Fibroblast of skin of abdomen (primary cell): ENCODE results near the gene SH3TC1.

Experiments
- DNase-seq: peaks from one replicate; pipeline ENCODE4 v3.0.0-alpha.2; 2013

SH3TC1 gene

DNA sequence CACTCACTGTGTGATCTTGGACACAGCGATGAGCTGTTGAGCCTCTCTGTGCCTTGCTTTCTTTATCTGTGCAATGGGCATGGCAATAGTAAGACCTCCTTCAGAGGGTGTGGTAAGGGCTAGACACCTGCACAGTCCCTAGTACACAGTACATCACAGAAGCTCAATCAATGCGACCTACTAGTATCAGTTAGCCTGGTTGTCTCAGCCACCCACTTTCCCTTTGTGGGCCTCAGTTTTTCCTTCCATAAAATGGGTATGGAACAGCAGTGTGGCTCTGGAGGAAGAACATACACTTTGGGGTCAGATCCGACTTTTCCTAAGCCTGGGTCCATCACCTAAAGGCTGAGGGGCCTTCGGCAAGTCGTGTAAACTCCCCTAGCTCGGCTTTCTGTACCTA lies 67.0 kb downstream of the SH3TC1 start:
- no peak for DNase-seq

DNA sequence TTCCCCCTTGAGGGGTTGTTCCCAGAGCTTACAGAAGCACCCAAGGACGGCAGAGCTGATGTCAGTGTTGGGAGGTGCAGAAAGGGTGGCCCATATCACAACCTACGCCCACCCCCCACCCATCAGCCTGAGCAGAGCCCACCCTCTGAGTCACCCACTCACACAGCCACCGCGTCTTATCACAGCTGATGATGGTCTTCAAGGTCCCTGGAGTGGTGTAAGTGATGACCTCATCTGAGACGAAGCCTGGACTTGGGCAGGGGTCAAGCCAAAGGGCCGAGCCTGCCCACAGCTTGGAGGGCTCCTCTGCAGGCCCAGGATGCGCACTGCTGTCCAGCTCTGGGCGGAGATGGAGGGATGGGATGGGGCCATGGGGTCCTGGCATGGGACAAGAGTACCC lies 67.4 kb downstream of the SH3TC1 start:
- DNase-seq, result no peak

GRCh38 chr4:8267077-8267476 lies 68.0 kb downstream of the SH3TC1 start:
- peak; percentile 54 for DNase-seq

DNA sequence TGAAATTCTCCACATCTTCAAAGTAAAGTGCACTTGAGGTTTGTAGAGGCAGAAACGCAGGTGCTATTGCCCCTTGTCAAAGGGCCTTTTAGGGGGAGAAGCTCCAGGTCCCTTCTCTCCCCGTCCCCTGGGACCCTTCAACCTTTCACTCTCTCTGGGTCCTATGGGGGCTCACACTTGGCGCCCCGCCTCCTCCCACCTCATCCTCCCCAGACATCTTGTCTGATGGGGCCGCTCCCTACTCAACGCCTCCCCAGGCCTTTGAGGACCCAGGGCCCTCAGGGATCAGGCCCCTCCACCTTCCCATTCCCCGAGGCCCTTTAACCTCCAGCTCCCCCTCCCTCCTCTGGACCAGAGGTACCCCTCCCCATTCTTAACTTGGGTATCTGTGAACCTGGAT lies 69.1 kb downstream of the SH3TC1 start:
- DNase-seq, result no peak

GRCh38 chr4:8268901-8269534 lies 69.9 kb downstream of the SH3TC1 start:
- no peak for DNase-seq

DNA sequence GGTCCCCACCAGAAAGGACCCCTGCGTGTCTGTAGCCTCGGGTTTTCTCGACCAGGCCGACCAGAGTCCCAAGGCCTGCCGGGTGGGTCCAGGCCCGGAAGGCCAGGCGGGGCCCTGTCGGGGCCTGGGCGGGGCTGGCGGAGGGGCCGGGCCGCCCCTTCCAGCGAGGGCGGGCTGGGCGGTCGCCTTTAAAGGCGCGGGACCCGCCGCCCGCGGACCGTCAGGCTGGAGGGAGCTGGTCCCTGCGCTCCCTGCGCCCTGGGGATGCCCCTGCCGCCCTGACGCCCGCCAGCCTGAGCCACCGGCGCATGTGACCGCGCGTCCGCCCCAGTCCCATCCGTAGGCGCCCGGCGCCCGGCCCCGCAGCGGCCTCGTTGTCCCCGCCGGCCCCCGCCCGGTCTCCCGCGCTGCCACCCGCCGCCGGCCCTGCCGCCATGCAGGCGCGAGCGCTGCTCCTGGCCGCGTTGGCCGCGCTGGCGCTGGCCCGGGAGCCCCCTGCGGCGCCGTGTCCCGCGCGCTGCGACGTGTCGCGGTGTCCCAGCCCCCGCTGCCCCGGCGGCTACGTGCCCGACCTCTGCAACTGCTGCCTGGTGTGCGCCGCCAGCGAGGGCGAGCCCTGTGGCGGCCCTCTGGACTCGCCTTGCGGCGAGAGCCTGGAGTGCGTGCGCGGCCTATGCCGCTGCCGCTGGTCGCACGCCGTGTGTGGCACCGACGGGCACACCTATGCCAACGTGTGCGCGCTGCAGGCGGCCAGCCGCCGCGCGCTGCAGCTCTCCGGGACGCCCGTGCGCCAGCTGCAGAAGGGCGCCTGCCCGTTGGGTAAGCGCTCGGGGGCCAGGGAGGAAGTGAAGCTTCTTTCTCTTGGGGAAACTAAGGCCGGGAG lies 70.7 kb downstream of the SH3TC1 start, which contains the start of gene HTRA3:
HTRA3 (plus strand) TSS at position 220 of the 883 bp plus-strand sequence; CDS start at position 435, 215 bp downstream.
- peak; percentile 62 for DNase-seq

DNA sequence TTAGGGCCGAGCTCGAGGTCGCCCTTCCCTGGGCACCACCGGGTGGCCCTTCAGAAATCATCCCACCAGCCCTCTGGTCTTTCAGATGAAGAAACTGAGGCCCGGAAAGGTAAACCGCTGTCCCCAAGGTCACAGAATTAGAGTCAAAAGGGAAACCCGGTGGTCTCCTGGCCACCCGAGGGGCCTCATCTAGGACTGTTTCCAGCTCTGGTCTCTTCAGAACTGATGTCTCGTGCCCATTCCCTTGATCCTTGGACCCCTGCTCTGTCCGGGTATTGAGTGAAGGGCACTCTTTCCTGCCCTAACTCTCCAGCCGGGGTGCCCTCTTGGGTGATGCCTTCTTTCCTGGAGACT lies 71.3 kb downstream of the SH3TC1 start:
- DNase-seq, result no peak

DNA sequence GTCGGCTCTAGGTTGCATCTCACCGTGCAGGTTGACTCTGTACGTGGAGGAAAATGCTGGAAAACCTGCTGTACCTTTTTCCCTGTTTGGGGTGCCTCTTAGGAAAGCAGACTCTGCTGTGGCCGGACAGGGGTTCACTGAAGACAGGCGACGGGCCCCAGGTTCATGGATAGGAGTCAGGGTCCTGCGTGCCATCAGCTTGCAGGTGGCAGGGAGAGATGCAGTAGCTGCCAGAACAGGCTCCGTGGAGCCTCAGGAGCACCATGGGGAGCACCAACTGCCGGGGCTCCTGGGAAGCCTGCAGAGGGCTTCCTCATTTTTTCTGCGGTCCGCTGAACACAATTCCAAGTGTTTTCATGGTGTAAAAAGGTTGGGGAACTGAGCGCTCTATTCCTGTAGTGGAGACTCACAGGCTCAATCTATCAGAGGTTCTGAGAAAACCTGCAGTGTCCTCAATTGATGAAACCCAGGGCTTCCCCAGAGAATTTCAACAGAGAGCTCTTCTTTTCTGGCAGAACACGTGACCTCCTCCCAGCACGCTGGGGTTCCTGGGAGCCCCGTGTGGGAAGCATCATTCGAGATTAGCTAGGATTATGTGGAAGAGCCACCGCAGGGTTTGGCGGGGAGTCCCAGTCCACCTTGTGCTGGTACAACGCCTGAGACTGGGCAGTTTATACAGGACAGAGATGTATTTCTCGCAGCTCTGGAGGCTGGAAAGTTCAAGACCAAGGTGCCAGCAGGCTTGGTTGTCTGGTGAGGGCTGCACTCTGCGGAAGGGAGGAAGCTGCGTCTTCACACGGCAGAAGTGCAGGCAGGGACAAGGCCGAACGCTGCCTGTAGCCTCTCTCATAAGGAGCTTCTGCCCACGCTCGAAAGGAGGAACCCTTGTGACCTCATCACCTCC lies 72.1 kb downstream of the SH3TC1 start:
- no peak for DNase-seq

DNA sequence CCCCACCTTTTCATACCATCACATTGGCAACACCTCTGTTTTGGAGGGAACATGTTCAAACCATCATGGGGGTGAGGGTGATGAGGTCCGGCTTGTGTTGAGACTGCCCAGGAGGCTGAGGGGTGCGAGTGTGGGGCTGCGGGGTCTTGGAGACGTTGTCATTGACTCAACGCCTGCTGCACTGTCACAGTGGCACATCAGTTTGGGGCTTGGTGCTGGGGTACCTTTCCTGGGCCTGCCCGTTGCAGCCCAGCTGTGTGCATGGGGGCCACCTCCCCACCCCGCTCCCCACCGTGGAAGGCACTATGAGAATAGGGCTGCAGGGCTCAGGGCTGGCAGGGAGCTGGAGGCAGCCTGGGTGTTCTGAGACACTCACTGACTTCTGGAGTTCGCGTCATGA lies 72.7 kb downstream of the SH3TC1 start:
- no peak for DNase-seq

- DNase-seq, result no peak
These were observed 73.7 kb downstream of the SH3TC1 start for GRCh38 chr4:8272472-8273428.

DNA sequence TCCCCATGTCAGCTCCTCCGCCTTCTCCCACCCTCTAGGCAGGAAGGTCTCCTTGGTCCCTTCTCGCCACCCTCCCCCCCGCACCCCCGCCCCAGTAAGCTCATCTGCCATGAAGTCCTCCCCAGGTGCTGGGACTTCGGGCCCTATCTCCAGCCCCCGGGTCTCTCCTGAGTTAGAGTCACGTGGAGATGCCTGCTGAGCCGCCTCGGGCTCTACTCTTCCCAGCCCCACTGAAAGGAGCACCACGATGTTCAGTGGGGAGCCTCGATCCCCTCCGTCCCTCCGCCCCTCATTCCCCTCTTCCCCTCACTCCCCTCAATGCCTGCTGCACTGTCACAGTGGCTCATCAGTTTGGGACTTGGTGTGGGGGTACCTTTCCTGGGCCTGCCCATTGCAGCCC lies 74.4 kb downstream of the SH3TC1 start:
- no peak for DNase-seq

- no peak for DNase-seq
These were observed 75.1 kb downstream of the SH3TC1 start for GRCh38 chr4:8274066-8274652.

GRCh38 chr4:8274765-8275547 lies 75.9 kb downstream of the SH3TC1 start:
- DNase-seq, result peak; percentile 94

DNA sequence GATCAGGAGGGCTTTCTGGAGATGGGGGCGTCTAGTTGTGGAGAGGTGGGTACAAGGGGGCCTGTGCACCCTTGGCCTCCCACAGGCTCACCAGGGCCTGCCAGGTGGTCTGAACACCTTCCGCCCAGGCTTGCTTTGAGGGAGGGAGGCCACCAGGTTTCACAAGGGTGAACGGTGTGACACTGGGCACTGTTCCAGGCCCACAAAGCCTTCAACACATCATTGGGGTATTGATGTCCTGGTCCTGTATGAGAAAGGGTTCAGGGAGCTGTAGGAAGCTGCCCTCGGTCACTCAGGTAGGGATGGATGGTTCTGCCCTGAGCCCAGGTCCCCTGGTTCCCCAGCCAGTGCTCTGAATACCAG lies 76.4 kb downstream of the SH3TC1 start:
- DNase-seq, result no peak

DNA sequence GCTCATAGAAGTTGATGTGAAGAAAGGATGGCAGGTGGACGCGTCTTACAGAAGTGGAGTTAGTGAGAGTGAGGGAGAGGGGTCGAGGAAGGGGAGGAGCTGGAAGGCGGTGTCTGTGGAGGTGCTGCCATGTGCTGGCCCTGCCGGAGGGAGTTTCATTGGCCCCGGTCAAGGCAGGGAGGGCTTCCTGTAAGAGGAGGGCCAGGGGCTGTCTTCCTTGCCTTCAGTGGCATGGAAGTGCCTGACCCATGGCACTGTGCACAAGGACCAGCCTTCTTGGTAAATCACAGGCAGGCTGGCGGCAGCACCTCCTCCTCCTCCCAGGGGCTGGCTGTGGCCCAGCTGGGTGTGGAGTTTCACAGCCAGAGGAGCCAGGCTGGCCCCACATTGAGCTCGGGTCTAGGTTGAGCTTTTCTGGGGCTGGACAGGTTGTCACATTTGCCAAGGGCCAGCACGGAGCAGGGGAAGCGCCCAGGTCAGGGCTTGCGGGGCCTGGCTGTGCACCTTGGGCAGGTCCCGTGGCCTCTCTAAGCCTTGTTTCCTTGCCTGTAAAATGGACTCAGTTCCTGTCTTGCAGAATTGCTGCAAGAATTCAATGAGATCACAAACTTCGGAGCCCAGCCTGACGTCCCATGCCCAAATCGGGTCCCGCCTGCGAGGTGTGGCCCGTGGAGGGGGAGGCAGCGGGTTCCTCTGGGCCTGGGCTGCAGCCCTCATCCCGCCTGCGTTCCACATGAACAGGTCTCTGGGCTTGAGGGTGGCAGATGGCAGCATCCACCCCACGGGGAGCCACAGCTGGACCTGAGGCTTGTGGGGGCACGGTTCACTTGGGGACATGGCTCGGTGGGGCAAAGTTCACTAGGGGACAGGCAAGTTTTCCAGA lies 77.5 kb downstream of the SH3TC1 start:
- DNase-seq, result peak; percentile 38

DNA sequence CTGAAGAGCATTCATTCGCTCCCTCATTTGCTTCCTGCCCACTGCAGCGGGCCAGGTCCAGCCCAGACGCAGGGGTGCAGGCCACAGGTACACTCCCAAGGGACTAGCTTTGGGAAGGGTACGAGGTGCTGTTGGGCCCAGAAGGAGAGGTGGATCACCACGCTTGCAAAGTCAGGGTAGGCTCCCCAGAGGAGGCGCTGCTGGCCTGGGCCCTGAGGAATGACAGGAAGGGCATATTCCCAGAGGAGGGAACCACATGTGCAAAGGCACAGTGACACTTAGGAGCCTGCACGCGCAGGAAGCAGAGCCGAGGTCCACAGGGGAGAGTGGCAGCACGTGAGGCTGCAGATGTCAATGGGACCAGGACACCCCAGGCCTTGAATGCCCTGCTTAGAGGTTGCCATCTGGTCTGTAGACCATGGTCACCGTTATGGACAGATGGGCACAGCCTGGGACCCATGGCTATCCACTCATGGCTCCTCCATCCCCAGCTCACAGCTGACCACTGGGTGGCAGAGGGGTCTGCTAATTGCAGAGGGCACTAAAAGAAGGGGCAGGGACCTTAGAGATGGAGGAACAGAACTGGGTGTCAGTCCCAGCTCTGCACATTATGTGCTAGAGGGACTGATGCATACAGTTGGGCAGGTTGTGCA lies 78.4 kb downstream of the SH3TC1 start:
- DNase-seq, result no peak

DNA sequence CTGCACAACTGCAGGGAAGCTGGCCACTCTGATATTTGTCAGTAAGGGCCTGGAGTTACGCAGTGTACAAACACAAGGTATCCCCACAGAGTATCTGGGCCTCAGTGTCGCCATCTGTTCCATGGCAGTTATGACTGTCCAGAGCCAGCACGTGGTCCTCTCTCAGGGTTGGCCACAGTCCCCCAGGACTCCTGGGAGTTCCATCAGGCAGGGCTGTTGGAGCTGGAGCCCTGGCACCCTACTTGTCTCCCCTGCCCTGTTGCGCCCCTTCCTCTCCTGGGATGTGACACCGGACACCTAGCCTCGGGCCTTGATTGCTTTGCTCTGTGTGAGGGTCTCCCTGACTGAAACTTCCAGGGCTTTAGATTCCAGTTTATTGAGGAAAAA lies 78.9 kb downstream of the SH3TC1 start:
- no peak for DNase-seq

DNA sequence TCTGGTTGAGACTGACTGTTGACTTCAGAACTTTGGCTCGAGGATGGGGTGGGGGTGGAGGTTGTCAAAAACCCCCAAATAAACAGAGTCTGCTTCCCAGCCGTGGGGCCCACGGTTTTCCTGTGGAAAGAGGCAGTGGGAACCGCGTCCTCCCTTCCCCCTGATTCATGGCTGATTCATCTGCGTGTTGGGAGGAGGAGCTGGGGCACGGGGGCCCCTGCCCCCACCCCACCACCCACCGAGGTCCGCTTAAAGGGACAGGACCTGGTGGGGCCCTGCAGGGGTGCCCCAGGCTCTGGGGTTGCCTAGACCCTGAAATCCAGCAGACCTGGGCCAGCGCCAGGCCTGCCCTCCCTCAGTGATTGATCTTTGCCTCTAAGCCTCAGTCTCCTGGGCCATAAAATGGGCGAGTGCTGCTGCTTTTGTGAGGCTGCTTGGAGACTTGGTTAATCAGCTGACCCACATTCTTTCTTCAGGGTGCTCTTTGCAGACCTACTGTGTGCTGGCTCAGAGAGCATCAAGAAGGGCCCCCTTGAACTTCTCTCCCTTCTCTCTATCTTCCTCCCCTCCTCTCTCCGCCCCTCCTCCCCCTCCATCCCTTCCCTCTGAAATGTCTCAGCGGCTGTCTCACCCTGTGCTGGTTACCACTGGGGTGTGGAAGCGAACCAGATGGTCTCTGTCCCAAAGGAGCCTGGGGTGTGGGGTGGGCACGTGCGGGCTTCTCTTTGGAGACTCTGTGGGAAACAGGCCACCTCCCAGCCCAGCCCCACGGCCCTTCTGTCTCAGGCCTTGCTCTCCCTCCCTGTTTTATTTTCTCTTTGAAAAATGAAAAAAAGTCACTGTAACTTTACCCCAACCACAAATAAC lies 79.6 kb downstream of the SH3TC1 start:
- peak; percentile 98 for DNase-seq
